ENCODE results near the gene SHCBP1L.

SHCBP1L gene

GRCh38 chr1:182888736-182889531 is 64.0 kb downstream of the SHCBP1L start:
- no peak for DNase-seq

- DNase-seq, result no peak
These were observed 66.0 kb downstream of the SHCBP1L start for GRCh38 chr1:182886985-182887384.

DNA sequence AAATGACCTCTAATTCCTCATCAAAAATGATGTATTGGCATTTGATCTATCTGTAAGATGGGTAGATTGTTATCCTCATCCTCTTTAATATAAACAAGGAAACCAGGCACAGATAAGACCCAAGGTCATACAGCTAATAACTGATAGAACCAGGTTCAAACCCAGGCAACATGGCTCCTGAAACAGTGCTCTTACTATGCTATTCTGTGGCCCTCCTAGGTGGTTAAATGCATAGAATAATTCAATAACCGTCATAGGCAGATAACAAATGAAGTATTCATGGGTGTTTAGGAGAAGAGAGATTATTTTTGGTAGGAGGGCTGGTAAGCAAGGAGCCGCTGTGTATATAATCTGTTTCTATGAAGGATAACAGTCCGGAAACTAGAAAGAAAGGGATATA is 67.4 kb downstream of the SHCBP1L start:
- DNase-seq, result no peak

- no peak for DNase-seq
These were observed 68.1 kb downstream of the SHCBP1L start for GRCh38 chr1:182884872-182885271.

- no peak for DNase-seq
These were observed 75.1 kb downstream of the SHCBP1L start for GRCh38 chr1:182877842-182878241.

DNA sequence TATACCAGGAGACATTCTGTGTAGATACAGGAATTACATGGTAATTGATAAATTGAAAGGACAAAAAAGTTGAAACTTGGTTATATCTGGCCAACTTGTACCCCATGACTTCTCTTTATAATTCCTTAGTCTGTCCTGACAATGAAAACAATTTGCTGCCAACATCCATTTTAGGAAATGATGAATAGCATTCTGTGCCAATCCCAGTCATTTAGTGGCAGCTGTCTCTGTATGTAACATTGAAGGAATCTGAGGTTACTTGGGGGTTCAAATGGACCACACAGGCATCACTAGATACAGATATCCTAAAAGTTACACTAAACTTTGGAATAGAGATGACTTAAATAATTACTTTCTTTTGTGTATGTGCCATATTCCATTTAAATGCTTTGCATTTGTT is 75.6 kb downstream of the SHCBP1L start:
- no peak for DNase-seq

GRCh38 chr1:182875889-182876288 is 77.1 kb downstream of the SHCBP1L start:
- DNase-seq, result no peak

DNA sequence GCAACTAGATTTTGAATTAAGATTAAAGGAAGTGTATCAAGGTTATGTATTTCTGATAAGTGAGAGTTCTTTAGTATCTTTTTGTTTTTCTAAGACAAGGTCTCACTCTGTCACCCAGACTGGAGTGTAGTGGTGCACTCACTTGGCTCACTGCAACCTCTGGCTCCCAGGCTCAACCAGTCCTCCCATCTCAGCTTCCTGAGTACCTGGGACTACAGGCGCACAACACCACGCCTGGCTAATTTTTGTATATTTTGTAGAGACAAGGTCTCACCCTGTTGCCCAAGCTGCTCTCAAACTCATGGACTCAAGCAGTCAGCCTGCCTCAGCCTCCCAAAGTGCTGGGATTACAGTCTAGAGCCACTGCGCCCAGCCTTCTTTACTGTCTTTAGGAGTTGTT is 80.1 kb downstream of the SHCBP1L start:
- no peak for DNase-seq

GRCh38 chr1:182869241-182869666 is 83.7 kb downstream of the SHCBP1L start:
- DNase-seq, result no peak

GRCh38 chr1:182867861-182868260 is 85.1 kb downstream of the SHCBP1L start:
- DNase-seq, result no peak

DNA sequence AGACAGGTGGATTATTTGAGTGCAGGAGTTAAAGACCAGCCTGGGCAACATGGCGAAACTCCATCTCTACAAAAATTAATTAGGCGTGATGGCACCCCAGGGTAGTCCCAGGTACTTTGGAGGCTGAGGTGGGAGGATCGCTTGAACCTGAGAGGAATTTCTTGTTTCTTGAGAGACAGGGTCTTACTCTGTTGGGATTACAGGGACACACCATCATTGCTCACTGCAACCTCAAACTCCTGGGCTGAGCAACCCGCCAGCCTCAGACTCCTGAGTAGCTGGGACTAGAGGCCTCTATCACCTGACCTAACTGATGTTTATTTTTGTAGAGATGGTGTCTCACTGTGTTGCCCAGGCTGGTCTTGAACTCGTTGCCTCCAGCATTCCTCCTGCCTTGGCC is 89.0 kb downstream of the SHCBP1L start:
- DNase-seq, result no peak

- no peak for DNase-seq
These were observed 90.1 kb downstream of the SHCBP1L start for GRCh38 chr1:182862827-182863226.

DNA sequence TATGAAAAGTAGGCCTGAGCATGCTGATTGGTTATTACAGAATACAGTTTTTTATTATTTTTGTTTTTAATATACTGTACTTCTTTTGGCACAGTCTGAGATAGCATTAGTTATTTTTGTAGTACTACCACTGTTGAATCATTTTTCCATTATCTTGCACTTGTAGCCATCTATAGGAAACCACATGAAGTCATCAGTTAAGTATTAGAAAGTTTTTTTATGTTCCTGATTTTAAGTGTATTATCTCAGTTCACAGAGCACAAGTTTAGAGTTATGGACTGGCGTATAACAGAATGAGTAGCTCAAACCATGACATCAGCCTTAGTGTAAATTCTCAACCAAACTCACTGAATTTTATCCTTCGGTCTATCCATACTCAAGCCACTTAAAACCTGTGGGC is 91.0 kb downstream of the SHCBP1L start:
- DNase-seq, result no peak

DNA sequence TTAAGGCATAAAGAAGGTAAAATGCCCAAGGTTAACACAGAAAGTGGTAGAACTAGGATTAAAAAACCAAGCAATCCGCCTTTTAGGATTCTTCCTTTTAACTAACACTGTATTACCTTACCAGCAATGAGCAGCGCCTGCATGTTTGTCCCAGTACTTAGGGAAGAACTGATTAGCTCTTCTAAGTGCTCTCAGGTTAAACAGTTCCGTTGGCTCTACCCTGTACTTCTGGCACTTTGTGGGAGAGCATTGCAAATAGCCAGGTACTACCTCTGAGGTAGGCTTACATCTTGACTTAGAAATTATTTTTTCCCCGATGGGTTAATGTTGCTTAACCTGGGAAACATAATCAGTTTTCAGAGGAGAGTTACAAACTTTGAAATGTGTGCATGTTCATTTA is 92.3 kb downstream of the SHCBP1L start:
- no peak for DNase-seq

DNA sequence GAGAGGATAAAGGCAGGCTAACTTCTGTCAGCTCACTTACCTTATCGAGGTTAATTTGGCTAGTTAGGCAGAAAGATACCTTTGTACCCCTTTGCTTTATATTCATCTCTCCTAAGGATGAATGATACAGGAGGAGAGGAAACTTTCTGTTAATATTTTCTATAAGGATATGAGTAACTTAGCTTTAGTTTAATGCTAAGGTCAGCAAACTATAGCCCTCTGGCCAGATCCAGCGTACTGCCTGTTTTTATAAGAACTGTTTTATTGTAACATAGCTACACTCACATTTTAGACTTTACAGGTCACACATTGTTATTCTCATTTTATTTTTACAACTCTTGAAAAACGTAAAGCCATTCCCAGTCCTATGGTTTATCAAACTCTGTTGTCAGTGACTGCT is 95.8 kb downstream of the SHCBP1L start:
- DNase-seq, result no peak

- DNase-seq, result no peak
These were observed 97.1 kb downstream of the SHCBP1L start for GRCh38 chr1:182855911-182856310.

GRCh38 chr1:182851825-182852224 is 101.1 kb downstream of the SHCBP1L start:
- no peak for DNase-seq

GRCh38 chr1:182850319-182850718 is 102.6 kb downstream of the SHCBP1L start:
- no peak for DNase-seq
